GM12865 (cell line): ENCODE data around the gene KIF2A.

ENCODE experiments used
- DNase-seq: peaks from one replicate; pipeline ENCODE4 v3.0.0; 2010; ENCODE audit warnings: low read depth
- H3K4me3 ChIP-seq: 2 replicates; pipeline ENCODE4 v1.5.1; 2011; ENCODE audit warnings: mild to moderate bottlenecking, low read depth, low read length, control low read depth
- TF ChIP-seq, protein P1 (sequence below): IDR thresholded peaks from 2 replicates; pipeline ENCODE4 v1.5.1; 2011; ENCODE audit warnings: low read length, control low read depth, low read depth, inconsistent platforms; ENCODE audit not compliant: insufficient read depth; ENCODE audit errors: missing control alignments

KIF2A gene

GRCh38 chr5:62362701-62363100 lies 56.7 kb downstream of the KIF2A start:
- TF ChIP-seq, protein P1, sequence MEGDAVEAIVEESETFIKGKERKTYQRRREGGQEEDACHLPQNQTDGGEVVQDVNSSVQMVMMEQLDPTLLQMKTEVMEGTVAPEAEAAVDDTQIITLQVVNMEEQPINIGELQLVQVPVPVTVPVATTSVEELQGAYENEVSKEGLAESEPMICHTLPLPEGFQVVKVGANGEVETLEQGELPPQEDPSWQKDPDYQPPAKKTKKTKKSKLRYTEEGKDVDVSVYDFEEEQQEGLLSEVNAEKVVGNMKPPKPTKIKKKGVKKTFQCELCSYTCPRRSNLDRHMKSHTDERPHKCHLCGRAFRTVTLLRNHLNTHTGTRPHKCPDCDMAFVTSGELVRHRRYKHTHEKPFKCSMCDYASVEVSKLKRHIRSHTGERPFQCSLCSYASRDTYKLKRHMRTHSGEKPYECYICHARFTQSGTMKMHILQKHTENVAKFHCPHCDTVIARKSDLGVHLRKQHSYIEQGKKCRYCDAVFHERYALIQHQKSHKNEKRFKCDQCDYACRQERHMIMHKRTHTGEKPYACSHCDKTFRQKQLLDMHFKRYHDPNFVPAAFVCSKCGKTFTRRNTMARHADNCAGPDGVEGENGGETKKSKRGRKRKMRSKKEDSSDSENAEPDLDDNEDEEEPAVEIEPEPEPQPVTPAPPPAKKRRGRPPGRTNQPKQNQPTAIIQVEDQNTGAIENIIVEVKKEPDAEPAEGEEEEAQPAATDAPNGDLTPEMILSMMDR: no peak
- no peak for DNase-seq
- H3K4me3 ChIP-seq: no peak overlapping the region

GRCh38 chr5:62369039-62369438 lies 63.0 kb downstream of the KIF2A start:
- H3K4me3 ChIP-seq: no peak overlapping the region
- TF ChIP-seq, protein P1: no peak
- DNase-seq: no peak

DNA sequence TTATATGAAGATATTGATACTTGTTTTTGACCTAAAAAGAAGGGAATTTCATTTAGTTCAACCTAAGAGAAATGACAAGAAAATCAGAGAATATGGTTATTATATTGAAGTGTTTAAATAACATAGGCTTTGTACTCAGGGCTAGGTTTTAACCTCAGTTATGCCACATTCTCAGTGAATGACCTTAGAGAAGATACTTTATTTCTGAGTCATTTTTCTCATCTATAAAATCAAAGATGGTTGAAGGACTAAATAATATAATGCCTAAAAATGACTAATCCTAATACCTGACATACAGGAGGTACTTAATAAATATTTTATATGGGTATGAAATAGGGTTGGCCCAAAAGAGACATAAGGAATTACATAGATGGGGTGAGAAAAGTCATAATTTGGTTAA lies 65.4 kb downstream of the KIF2A start:
- DNase-seq: no peak
- no peak overlapping the region for H3K4me3 ChIP-seq
- TF ChIP-seq, protein P1: no peak

DNA sequence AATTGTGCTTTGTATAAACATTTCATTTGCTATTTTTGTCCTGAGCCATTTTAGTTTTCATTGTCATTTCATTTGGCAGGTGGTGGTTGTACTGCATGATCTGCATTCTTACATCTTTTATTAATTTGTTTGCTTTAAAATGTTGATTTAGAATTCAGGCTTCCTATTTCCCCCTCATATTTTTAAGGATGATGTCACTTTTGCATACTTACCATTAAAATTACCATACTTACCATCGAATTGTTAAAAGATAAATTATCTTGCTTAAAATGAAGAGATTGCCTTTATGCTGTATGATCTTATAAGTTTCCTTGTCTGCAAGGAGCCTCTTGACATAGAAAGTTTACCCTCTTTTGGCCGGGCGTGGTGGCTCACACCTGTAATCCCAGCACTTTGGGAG lies 66.6 kb downstream of the KIF2A start:
- DNase-seq: no peak
- no peak overlapping the region for H3K4me3 ChIP-seq
- TF ChIP-seq, protein P1: no peak

DNA sequence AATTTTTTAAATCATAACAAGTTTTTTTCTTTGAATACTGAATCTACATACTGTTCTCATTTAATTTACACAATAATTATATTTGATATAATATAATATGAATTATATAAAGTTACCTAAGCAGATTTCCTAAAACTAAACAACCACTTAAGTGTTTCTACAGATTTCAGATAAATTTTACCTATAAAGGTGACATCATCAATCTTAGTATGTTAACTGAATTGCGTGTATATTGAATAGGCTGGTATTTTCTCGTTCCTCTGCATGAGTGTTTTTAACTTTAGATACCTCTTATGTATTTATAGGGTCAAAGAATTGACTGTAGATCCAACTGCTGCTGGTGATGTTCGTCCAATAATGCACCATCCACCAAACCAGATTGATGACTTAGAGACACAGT lies 67.4 kb downstream of the KIF2A start:
- H3K4me3 ChIP-seq: no peak overlapping the region
- DNase-seq: no peak
- TF ChIP-seq, protein P1: no peak

- TF ChIP-seq, protein P1: no peak
- H3K4me3 ChIP-seq: no peak overlapping the region
- no peak for DNase-seq
Observed at GRCh38 chr5:62374090-62374489, 68.1 kb downstream of the KIF2A start.

DNA sequence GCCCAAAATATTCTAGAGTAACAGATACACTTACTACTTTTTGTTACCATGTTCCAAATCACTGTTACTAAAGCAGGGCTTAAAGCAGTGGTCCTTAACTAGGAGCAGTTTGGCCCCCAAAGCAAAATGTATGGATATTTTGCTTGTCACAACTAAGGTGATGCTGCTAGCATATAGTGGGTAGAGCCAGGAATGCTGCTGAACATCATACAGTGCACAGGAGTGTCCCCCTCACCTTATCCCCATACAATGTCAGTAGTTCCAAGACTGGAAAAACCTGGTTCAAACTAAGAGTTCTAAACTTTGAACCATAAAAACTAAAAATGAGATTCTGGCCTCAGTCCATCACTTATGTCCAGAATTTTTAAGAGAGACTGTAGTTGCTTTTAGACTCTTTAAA lies 69.6 kb downstream of the KIF2A start:
- DNase-seq: no peak
- TF ChIP-seq, protein P1: no peak
- H3K4me3 ChIP-seq: no peak overlapping the region
